ENCODE measurements around the gene HBE1. TPM values are rescaled to one million over a fixed set of nuclear protein-coding genes. Genes with fewer than 3 reads are reported as not detected.

The HBE1 gene
- total RNA-seq, 1 experiment from 2014 or later: not detected

DNA sequence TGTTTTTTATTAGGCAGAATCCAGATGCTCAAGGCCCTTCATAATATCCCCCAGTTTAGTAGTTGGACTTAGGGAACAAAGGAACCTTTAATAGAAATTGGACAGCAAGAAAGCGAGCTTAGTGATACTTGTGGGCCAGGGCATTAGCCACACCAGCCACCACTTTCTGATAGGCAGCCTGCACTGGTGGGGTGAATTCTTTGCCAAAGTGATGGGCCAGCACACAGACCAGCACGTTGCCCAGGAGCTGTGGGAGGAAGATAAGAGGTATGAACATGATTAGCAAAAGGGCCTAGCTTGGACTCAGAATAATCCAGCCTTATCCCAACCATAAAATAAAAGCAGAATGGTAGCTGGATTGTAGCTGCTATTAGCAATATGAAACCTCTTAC lies 44.3 kb downstream of the HBE1 start:
- H4K8ac ChIP-seq (replicated peaks; ENCODE audit: insufficient read length, low read depth, low read length): no peak overlapping the region
- H3T11ph ChIP-seq (ENCODE audit: low read length): no peak overlapping the region
- H3K27ac ChIP-seq (ENCODE audit: insufficient read length, low read depth, low read length): no peak overlapping the region
- no peaks in the 10 kb centered on the region for H3K9me3 ChIP-seq (ENCODE audit: control insufficient read depth, low read depth, low read length)
- WGBS (ENCODE audit: extremely low coverage, insufficient read length, low lambda C conversion rate): no CpG with 5 or more reads among the region's 2 CpGs
- no peaks in the 10 kb centered on the region for H3K27me3 Mint-ChIP-seq (ENCODE audit: low read depth)
- peaks cover 18 to 20% of the 10 kb centered on the region in 2 experiments for H3K9me3 Mint-ChIP-seq
- TF ChIP-seq, protein P1, sequence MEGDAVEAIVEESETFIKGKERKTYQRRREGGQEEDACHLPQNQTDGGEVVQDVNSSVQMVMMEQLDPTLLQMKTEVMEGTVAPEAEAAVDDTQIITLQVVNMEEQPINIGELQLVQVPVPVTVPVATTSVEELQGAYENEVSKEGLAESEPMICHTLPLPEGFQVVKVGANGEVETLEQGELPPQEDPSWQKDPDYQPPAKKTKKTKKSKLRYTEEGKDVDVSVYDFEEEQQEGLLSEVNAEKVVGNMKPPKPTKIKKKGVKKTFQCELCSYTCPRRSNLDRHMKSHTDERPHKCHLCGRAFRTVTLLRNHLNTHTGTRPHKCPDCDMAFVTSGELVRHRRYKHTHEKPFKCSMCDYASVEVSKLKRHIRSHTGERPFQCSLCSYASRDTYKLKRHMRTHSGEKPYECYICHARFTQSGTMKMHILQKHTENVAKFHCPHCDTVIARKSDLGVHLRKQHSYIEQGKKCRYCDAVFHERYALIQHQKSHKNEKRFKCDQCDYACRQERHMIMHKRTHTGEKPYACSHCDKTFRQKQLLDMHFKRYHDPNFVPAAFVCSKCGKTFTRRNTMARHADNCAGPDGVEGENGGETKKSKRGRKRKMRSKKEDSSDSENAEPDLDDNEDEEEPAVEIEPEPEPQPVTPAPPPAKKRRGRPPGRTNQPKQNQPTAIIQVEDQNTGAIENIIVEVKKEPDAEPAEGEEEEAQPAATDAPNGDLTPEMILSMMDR (conservative IDR thresholded peaks at IDR 0.05): no peak
- H4K5ac ChIP-seq (ENCODE audit: insufficient read length, low read depth, low read length): no peak overlapping the region
- no peaks in the 10 kb centered on the region for H3K79me1 ChIP-seq (ENCODE audit: insufficient read depth, low read depth, low read length, poor library complexity, severe bottlenecking)
- H3K4me1 ChIP-seq (ENCODE audit: insufficient read depth, low read length): no peaks in the 10 kb centered on the region
- no peaks in the 10 kb centered on the region for H4K20me1 ChIP-seq (ENCODE audit: control insufficient read depth, insufficient read depth, insufficient read length)
- H2BK20ac ChIP-seq (ENCODE audit: low read depth, low read length, poor library complexity, severe bottlenecking): no peak overlapping the region
- H3K56ac ChIP-seq (ENCODE audit: insufficient read length, low read depth, low read length): no peak overlapping the region
- H4K91ac ChIP-seq (ENCODE audit: insufficient read length, low read depth, low read length): no peak overlapping the region
- no peak overlapping the region for H2BK120ac ChIP-seq (ENCODE audit: low read depth, low read length, poor library complexity, severe bottlenecking)
- no peak overlapping the region for H3K23ac ChIP-seq (ENCODE audit: insufficient read length, low read depth, low read length)
- H3K9ac ChIP-seq (ENCODE audit: extremely low read depth, insufficient read length, low read length): no peak overlapping the region
- no peaks in the 10 kb centered on the region for H3K79me2 ChIP-seq (ENCODE audit: insufficient read depth, low read length)
- H2BK12ac ChIP-seq (ENCODE audit: insufficient read length, low read depth, low read length): no peak overlapping the region
- H2BK5ac ChIP-seq (ENCODE audit: insufficient read length, low read length): no peak overlapping the region
- no peaks in the 10 kb centered on the region for H3K4me1 Mint-ChIP-seq
- no peaks in the 10 kb centered on the region for H3K27me3 ChIP-seq (ENCODE audit: insufficient read depth, low read length)
- no peak overlapping the region for H3K4me2 ChIP-seq (ENCODE audit: insufficient read depth, insufficient read length, low read length)
- H3K14ac ChIP-seq (ENCODE audit: insufficient read depth, low read length): no peak overlapping the region
- H2AFZ ChIP-seq (ENCODE audit: low read length): no peak overlapping the region
- no peak overlapping the region for H2BK15ac ChIP-seq (ENCODE audit: low read depth, low read length)
- no peak overlapping the region for H3K18ac ChIP-seq (ENCODE audit: insufficient read length, low read depth, low read length)
- H3K36me3 Mint-ChIP-seq (ENCODE audit: insufficient read depth in 1 of 3, low read depth in 3 of 3): peaks cover 3 to 15% (median 11%) of the 10 kb centered on the region in 3 experiments; a peak in 5 of 7 replicates
- H3K23me2 ChIP-seq (ENCODE audit: insufficient read length, low read depth, low read length, poor library complexity, severe bottlenecking): no peaks in the 10 kb centered on the region
- H2AK5ac ChIP-seq (ENCODE audit: insufficient read length, low read length): no peak overlapping the region
- H3K4me3 Mint-ChIP-seq: no peak overlapping the region
- DNase-seq: no peak
- H3K27ac Mint-ChIP-seq: no peak overlapping the region
- H3K4ac ChIP-seq (ENCODE audit: low read depth, low read length): no peak overlapping the region

All from H9 (cell line).